ENCODE measurements around the gene PCGF3. TPM values are rescaled to one million over a fixed set of nuclear protein-coding genes. Genes with fewer than 3 reads are reported as not detected.

The PCGF3 gene
- total and polyA plus RNA-seq, 9 of the 15 experiments (the other 6 are each of a cell fraction or from before 2014, with no cell fraction given), result 2.6 to 46.1 (median 20.3) TPM

DNA sequence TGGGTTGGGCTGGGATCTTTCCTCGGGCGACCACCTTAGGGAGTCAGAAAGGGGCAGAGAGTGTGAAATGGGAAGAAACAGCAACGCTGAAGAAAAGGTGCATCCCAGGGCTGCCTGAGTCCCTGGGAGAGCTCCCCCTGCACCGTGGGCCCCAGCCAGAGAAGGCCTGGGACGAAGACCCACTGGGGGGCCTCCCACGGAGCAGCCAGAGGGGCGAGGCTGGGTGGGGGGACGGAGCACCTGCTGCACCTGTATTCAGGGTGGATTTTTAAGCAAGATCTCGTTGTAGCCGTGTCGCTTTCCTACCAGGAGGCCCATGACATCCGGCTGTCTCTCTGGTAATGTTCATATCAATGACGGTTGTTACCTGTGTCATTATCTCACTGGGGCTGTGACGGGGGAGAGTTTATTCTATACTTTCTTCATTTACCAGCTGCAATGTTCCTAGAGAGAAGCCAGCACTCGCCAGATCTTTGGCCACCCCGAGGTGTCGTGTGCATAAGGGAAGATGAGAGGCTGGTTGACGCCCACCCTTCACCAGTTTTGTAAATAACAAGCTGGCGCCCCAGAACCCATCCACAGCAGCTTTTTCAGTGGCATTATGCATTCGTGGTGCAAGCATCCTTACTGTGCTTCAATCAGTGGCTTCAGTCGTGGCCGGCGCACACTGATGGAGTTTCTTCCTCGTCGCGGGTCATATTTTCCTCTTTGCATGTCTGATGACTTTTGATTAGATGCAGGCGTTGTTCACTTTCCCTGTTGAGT, 5.6 kb upstream of the PCGF3 start:
- FAIRE-seq, result no peak
- ChIA-PET POLR2A (interaction anchor here (1.5 to 2.4 kb wide), 2 partner anchors 9 to 11 kb away, joined by 4 to 7 read pairs; no protein-coding TSS in a partner anchor), CTCF (ENCODE audit: low intra/inter-chr PET ratio) (no interaction called here)
- intact Hi-C loops (cut with micrococcal nuclease), result no loop called here
- Histone ChIP-seq H3K27me3 (ENCODE audit: control insufficient read depth in 2 of 2, insufficient read depth in 2 of 2, low read length in 2 of 2) (no peaks in the 10 kb centered on the region), H3K27ac (ENCODE audit: extremely low read depth, low read depth, low read length) (peak overlapping the region; percentile 29; the same call in 1 of the 3 replicates), H3K4me2 (ENCODE audit: insufficient read depth, low read length) (peak overlapping the region; percentile 59; the same call in 1 of the 2 replicates), H4K20me1 (replicated peaks; ENCODE audit: control insufficient read depth, insufficient read depth, low read length) (no peaks in the 10 kb centered on the region), H3K9ac (ENCODE audit: insufficient read depth in 1 of 2, low read depth in 2 of 2, low read length in 2 of 2) (peak overlapping the region in 1 of 2 experiments; percentile 60; a peak in 1 of 4 replicates), H3K36me3 (ENCODE audit: control insufficient read depth, insufficient read depth, low read length) (no peaks in the 10 kb centered on the region), H3K79me2 (ENCODE audit: control insufficient read depth, insufficient read depth, low read length) (no peaks in the 10 kb centered on the region), H2AFZ (ENCODE audit: low read depth, low read length) (peak overlapping the region; percentile 52; the same call in 1 of the 2 replicates), H3K9me3 (replicated peaks; ENCODE audit: control insufficient read depth, insufficient read depth, low read depth, low read length) (no peaks in the 10 kb centered on the region), H3K4me1 (replicated peaks in 1 of 2; ENCODE audit: control insufficient read depth in 2 of 2, insufficient read depth in 2 of 2, low read length in 2 of 2) (peaks cover 25 to 53% of the 10 kb centered on the region in 2 experiments; a peak in 4 of 5 replicates), H3K9me1 (ENCODE audit: control insufficient read depth, insufficient read depth, low read length) (peaks cover 3% of the 10 kb centered on the region), H3K4me3 (no peak overlapping the region)
- TF ChIP-seq GABPB1 (CRISPR knock-in tag; IDR thresholded peaks at IDR 0.05) (0 out of 2 replicates have a peak, but pooled peaks have one; percentile 7), ZNF512 (tag; IDR thresholded peaks at IDR 0.05) (no peak)
- BruUV-seq (replicated peaks), result no TSS peak
- no peak for ATAC-seq
- DNase-seq (ENCODE audit: extremely low read depth in 1 of 4, low spot score in 3 of 4), result no peak
- in situ Hi-C loops (cut with MboI), result no loop called here
- WGBS (ENCODE audit: insufficient coverage, low coverage, missing lambda C conversion rate), result 56% methylated on average over 24 of the region's 27 CpGs

Measured in K562 (cell line).